Esophagus squamous epithelium (tissue), 4 donors: ENCODE data around the gene CHN2.

Experiments used
- CTCF ChIP-seq, 6 experiments: fragments of 450-650 bp in 4 of 6; fragments of 200-600 bp in 2 of 6; sonication (generic) in 2 of 6; IDR thresholded peaks; one replicate each; pipeline ENCODE4 v1.5.1; 2016 to 2019; ENCODE audit warnings: antibody characterized with exemption in 6 of 6, mild to moderate bottlenecking in 4 of 6, moderate library complexity in 4 of 6
- POLR2A ChIP-seq, 4 donors: fragments of 450-650 bp; IDR thresholded peaks; one replicate each; pipeline ENCODE4 v1.6.1; 2017; ENCODE audit warnings: antibody characterized with exemption in 4 of 4, mild to moderate bottlenecking in 4 of 4, moderate library complexity in 3 of 4

GRCh38 chr7:29208410-29209250 lies 14.1 kb downstream of the CHN2 start:
- TF ChIP-seq CTCF (IDR thresholded peaks at IDR 0.05), result no peak
- TF ChIP-seq POLR2A (IDR thresholded peaks at IDR 0.05), result no peak
